IgD-negative memory B cell (primary cell): Measurements from ENCODE around the gene CPSF4. TPM values are rescaled to one million over a fixed set of nuclear protein-coding genes. Genes with fewer than 3 reads are reported as not detected.

Experiments used
- H3K27ac Mint-ChIP-seq, 3 donors: one replicate each; pipeline ENCODE4 v1.8.0; 2020 to 2022; ENCODE audit warnings: mild to moderate bottlenecking in 3 of 3, mixed read lengths in 3 of 3, moderate library complexity in 1 of 3
- H3K27me3 Mint-ChIP-seq: one replicate; pipeline ENCODE4 v1.8.0; 2021; ENCODE audit warnings: mixed read lengths
- H3K36me3 Mint-ChIP-seq: one replicate; pipeline ENCODE4 v1.8.0; 2020; ENCODE audit warnings: mild to moderate bottlenecking, mixed read lengths
- H3K4me1 Mint-ChIP-seq, 3 donors: one replicate each; pipeline ENCODE4 v1.8.0; 2020 to 2022; ENCODE audit warnings: mixed read lengths in 3 of 3, mild to moderate bottlenecking in 1 of 3
- H3K4me3 Mint-ChIP-seq, 4 donors: one replicate each; pipeline ENCODE4 v1.8.0; 2020 to 2022; ENCODE audit warnings: mild to moderate bottlenecking in 4 of 4, mixed read lengths in 4 of 4, moderate library complexity in 3 of 4
- H3K9me3 Mint-ChIP-seq, 3 donors: one replicate each; pipeline ENCODE4 v1.8.0; 2020 to 2021; ENCODE audit warnings: mixed read lengths in 3 of 3, mild to moderate bottlenecking in 1 of 3
- polyA plus RNA-seq: library from polyadenylated mRNA; unstranded; fragments of 300-500 nt; fragmentation: Illumina TruSeq; gene quantifications from one replicate; pipeline ENCODE4 v1.2.3, GENCODE V29; 2021

Gene CPSF4
- 28.7 TPM for polyA plus RNA-seq

- Mint-ChIP-seq H3K36me3 (no peaks in the 10 kb centered on the region), H3K4me1 (peaks cover 4 to 27% (median 24%) of the 10 kb centered on the region in 3 donors), H3K27ac (peak within 1 kb of the TSS; percentile 72 to 97 (median 90)), H3K9me3 (no peaks in the 10 kb centered on the region), H3K4me3 (peak within 1 kb of the TSS; percentile 96 to 99 (median 96)), H3K27me3 (no peaks in the 10 kb centered on the region)
These were observed at the start of gene CPSF4, which contains the start of gene PTCD1 for GRCh38 chr7:99438573-99439480. CPSF4 (plus strand) TSS chr7:99438943; CDS start chr7:99439083, 140 bp downstream. PTCD1 (minus strand) TSS chr7:99438798; CDS start chr7:99435242, 3,556 bp downstream.

GRCh38 chr7:99389772-99390171, 49.0 kb upstream of the CPSF4 start:
- Mint-ChIP-seq H3K4me1 (peaks cover 7 to 11% (median 9%) of the 10 kb centered on the region in 3 donors), H3K9me3 (no peaks in the 10 kb centered on the region), H3K4me3 (no peak overlapping the region), H3K36me3 (peaks cover 3% of the 10 kb centered on the region), H3K27me3 (no peaks in the 10 kb centered on the region), H3K27ac (no peak overlapping the region)

GRCh38 chr7:99390941-99391602, 47.7 kb upstream of the CPSF4 start:
- Mint-ChIP-seq H3K27ac (peak overlapping the region in 1 of 3 donors; percentile 69), H3K4me3 (peak overlapping the region in 1 of 4 donors; percentile 17), H3K9me3 (no peaks in the 10 kb centered on the region), H3K36me3 (peaks cover 3% of the 10 kb centered on the region), H3K27me3 (no peaks in the 10 kb centered on the region), H3K4me1 (peaks cover 7 to 9% (median 9%) of the 10 kb centered on the region in 3 donors)

- Mint-ChIP-seq H3K9me3 (no peaks in the 10 kb centered on the region), H3K36me3 (peaks cover 3% of the 10 kb centered on the region), H3K27me3 (no peaks in the 10 kb centered on the region), H3K4me1 (peaks cover 7 to 9% (median 9%) of the 10 kb centered on the region in 3 donors), H3K4me3 (peak overlapping the region; percentile 80 to 92 (median 85)), H3K27ac (peak overlapping the region; percentile 90 to 96 (median 93))
These were observed 46.7 kb upstream of the CPSF4 start for GRCh38 chr7:99392046-99392445.

- no peaks in the 10 kb centered on the region for H3K27me3 Mint-ChIP-seq
- no peaks in the 10 kb centered on the region for H3K9me3 Mint-ChIP-seq
- H3K27ac Mint-ChIP-seq = peak overlapping the region; percentile 90 to 96 (median 93)
- peaks cover 3% of the 10 kb centered on the region for H3K36me3 Mint-ChIP-seq
- H3K4me3 Mint-ChIP-seq = peak overlapping the region; percentile 80 to 95 (median 90)
- peaks cover 9 to 10% (median 9%) of the 10 kb centered on the region in 3 donors for H3K4me1 Mint-ChIP-seq
These were observed 45.9 kb upstream of the CPSF4 start for GRCh38 chr7:99392659-99393354.

GRCh38 chr7:99393355-99394187, 45.2 kb upstream of the CPSF4 start:
- peak overlapping the region; percentile 90 to 96 (median 93) for H3K27ac Mint-ChIP-seq
- peaks cover 9 to 13% (median 13%) of the 10 kb centered on the region in 3 donors for H3K4me1 Mint-ChIP-seq
- H3K27me3 Mint-ChIP-seq = no peaks in the 10 kb centered on the region
- no peaks in the 10 kb centered on the region for H3K9me3 Mint-ChIP-seq
- H3K4me3 Mint-ChIP-seq = peak overlapping the region; percentile 80 to 95 (median 90)
- H3K36me3 Mint-ChIP-seq = peaks cover 1% of the 10 kb centered on the region

GRCh38 chr7:99394188-99394502, 44.6 kb upstream of the CPSF4 start:
- Mint-ChIP-seq H3K27ac (peak overlapping the region in 1 of 3 donors; percentile 32), H3K36me3 (peaks cover 1% of the 10 kb centered on the region), H3K4me1 (peaks cover 9 to 16% (median 13%) of the 10 kb centered on the region in 3 donors), H3K9me3 (no peaks in the 10 kb centered on the region), H3K4me3 (peak overlapping the region in 2 of 4 donors; percentile 44 to 63), H3K27me3 (no peaks in the 10 kb centered on the region)

- peaks cover 12 to 16% (median 13%) of the 10 kb centered on the region in 3 donors for H3K4me1 Mint-ChIP-seq
- H3K9me3 Mint-ChIP-seq = no peaks in the 10 kb centered on the region
- H3K4me3 Mint-ChIP-seq = no peak overlapping the region
- H3K27ac Mint-ChIP-seq = peak overlapping the region in 1 of 3 donors; percentile 32
- peaks cover 1% of the 10 kb centered on the region for H3K36me3 Mint-ChIP-seq
- no peaks in the 10 kb centered on the region for H3K27me3 Mint-ChIP-seq
These were observed 43.0 kb upstream of the CPSF4 start for GRCh38 chr7:99395616-99396327.

GRCh38 chr7:99396418-99397296, 42.1 kb upstream of the CPSF4 start:
- H3K4me3 Mint-ChIP-seq = peak overlapping the region in 1 of 4 donors; percentile 40
- no peaks in the 10 kb centered on the region for H3K9me3 Mint-ChIP-seq
- peaks cover 1% of the 10 kb centered on the region for H3K36me3 Mint-ChIP-seq
- peak overlapping the region in 2 of 3 donors; percentile 67 to 91 for H3K27ac Mint-ChIP-seq
- H3K27me3 Mint-ChIP-seq = no peaks in the 10 kb centered on the region
- peaks cover 12 to 19% (median 13%) of the 10 kb centered on the region in 3 donors for H3K4me1 Mint-ChIP-seq

GRCh38 chr7:99397297-99397983, 41.3 kb upstream of the CPSF4 start:
- Mint-ChIP-seq H3K27ac (peak overlapping the region in 1 of 3 donors; percentile 87), H3K27me3 (no peaks in the 10 kb centered on the region), H3K9me3 (no peaks in the 10 kb centered on the region), H3K4me1 (peaks cover 10 to 19% (median 13%) of the 10 kb centered on the region in 3 donors), H3K4me3 (peak overlapping the region in 3 of 4 donors; percentile 21 to 83 (median 40)), H3K36me3 (no peaks in the 10 kb centered on the region)

- Mint-ChIP-seq H3K27me3 (no peaks in the 10 kb centered on the region), H3K27ac (peak overlapping the region in 2 of 3 donors; percentile 73 to 87), H3K9me3 (no peaks in the 10 kb centered on the region), H3K36me3 (peaks cover 4% of the 10 kb centered on the region), H3K4me3 (peak overlapping the region in 1 of 4 donors; percentile 70), H3K4me1 (peaks cover 7 to 10% (median 8%) of the 10 kb centered on the region in 3 donors)
These were observed 39.8 kb upstream of the CPSF4 start for GRCh38 chr7:99398891-99399445.

GRCh38 chr7:99399597-99399996, 39.1 kb upstream of the CPSF4 start:
- Mint-ChIP-seq H3K27me3 (no peaks in the 10 kb centered on the region), H3K4me1 (peaks cover 10 to 12% (median 10%) of the 10 kb centered on the region in 3 donors), H3K9me3 (no peaks in the 10 kb centered on the region), H3K4me3 (no peak overlapping the region), H3K27ac (peak overlapping the region in 2 of 3 donors; percentile 72 to 87), H3K36me3 (peaks cover 4% of the 10 kb centered on the region)
